ENCODE results near the gene FSIP1. TPM values are rescaled to one million over a fixed set of nuclear protein-coding genes. Genes with fewer than 3 reads are reported as not detected.

FSIP1 gene
- total and polyA plus RNA-seq, 7 donors = 0.04 to 2.4 (median 0.63) TPM; not detected in 1

DNA sequence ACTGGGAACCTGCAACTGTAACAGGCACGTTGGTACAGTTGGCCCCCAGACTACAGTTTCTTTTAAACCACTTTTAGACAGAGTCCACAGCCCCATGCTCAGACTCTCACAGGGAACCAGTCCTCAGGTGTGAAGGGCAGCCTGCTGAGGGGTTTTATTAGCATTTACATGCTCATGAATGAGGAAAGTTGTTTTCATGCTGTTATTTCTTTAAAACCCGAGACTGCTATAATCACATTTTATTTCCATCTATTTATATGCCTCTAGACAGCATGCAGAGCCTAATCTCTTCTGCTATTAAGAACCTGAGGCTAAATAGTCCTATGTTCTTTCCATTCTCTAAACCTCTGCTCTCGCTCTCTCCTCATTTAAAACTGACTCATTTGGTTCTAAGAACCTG is 26.3 kb upstream of the FSIP1 start:
- H3K4me3 ChIP-seq = no peak overlapping the region
- no peak overlapping the region for H3K27ac ChIP-seq
- WGBS, 3 donors = 53 to 54% (median 53%) methylated on average over 3 of the region's 3 CpGs
- TF ChIP-seq, protein P1, sequence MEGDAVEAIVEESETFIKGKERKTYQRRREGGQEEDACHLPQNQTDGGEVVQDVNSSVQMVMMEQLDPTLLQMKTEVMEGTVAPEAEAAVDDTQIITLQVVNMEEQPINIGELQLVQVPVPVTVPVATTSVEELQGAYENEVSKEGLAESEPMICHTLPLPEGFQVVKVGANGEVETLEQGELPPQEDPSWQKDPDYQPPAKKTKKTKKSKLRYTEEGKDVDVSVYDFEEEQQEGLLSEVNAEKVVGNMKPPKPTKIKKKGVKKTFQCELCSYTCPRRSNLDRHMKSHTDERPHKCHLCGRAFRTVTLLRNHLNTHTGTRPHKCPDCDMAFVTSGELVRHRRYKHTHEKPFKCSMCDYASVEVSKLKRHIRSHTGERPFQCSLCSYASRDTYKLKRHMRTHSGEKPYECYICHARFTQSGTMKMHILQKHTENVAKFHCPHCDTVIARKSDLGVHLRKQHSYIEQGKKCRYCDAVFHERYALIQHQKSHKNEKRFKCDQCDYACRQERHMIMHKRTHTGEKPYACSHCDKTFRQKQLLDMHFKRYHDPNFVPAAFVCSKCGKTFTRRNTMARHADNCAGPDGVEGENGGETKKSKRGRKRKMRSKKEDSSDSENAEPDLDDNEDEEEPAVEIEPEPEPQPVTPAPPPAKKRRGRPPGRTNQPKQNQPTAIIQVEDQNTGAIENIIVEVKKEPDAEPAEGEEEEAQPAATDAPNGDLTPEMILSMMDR (IDR thresholded peaks at IDR 0.05) = no peak
- no peaks in the 10 kb centered on the region for H3K27me3 ChIP-seq (ENCODE audit: insufficient read depth in 3 of 3, low read length in 2 of 3)
- H3K4me1 ChIP-seq = no peaks in the 10 kb centered on the region
- ATAC-seq = no peak
- no peaks in the 10 kb centered on the region for H3K36me3 ChIP-seq (ENCODE audit: insufficient read depth in 1 of 2, low read depth in 1 of 2)
- no peaks in the 10 kb centered on the region for H3K9me3 ChIP-seq
- intact Hi-C loops (cut with DNase I) = no loop called here
- DNase-seq = no peak

DNA sequence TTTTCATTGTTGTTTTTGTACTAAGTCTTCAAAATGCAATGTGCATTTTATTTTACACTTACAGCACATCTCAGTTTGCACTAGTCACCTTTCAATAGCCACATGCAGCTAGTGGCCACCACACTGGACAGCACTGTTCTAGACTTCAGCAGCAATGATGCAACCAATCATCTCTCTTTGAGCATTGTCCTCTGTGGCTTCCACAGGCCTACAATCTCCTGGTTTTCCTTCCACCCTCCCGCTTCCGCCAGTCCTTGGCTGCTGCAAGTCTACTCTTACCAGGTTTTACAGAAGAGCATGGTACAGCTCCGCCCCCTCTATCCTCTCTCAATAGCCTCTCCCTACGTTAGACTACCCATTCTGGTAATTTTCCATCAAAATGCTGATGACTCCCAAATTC is 25.1 kb upstream of the FSIP1 start:
- DNase-seq (no peak), ATAC-seq (no peak)
- no peak overlapping the region for H3K27ac ChIP-seq
- 80 to 85% (median 80%) methylated on average over 4 of the region's 4 CpGs for WGBS, 3 donors
- no peaks in the 10 kb centered on the region for H3K36me3 ChIP-seq (ENCODE audit: insufficient read depth in 1 of 2, low read depth in 1 of 2)
- no peaks in the 10 kb centered on the region for H3K9me3 ChIP-seq
- H3K27me3 ChIP-seq (ENCODE audit: insufficient read depth in 3 of 3, low read length in 2 of 3) = no peaks in the 10 kb centered on the region
- H3K4me3 ChIP-seq = no peak overlapping the region
- TF ChIP-seq, protein P1 (IDR thresholded peaks at IDR 0.05) = no peak
- no peaks in the 10 kb centered on the region for H3K4me1 ChIP-seq
- intact Hi-C loops (cut with DNase I) = no loop called here

DNA sequence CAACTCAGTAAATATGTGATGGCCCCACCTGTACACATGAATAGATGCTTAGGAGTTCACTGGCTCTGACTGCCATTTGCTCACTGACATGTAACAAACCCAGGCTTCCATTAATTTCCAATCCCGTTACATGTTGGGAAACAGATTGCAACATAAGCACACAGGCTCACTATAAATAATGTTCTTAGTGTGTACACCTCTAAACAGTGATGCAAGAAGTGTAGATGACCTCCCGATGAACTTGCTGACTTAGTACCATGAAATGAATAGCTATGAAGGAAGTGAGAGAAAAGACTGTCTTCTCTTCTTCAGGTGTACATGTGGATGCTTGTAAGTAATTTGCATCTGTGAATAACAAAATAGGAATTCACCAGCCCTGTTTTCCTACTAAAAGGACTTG is 21.4 kb upstream of the FSIP1 start:
- Histone ChIP-seq H3K27me3 (ENCODE audit: insufficient read depth in 3 of 3, low read length in 2 of 3) (no peaks in the 10 kb centered on the region), H3K9me3 (no peaks in the 10 kb centered on the region), H3K27ac (no peak overlapping the region), H3K4me1 (no peaks in the 10 kb centered on the region), H3K36me3 (ENCODE audit: insufficient read depth in 1 of 2, low read depth in 1 of 2) (no peaks in the 10 kb centered on the region), H3K4me3 (no peak overlapping the region)
- ATAC-seq = peak in 2 of 4 donors; percentile 68 to 73
- 63 to 71% (median 65%) methylated on average over 2 of the region's 2 CpGs for WGBS, 3 donors
- intact Hi-C loops (cut with DNase I) = no loop called here
- TF ChIP-seq, protein P1 (IDR thresholded peaks at IDR 0.05) = no peak
- DNase-seq = no peak

DNA sequence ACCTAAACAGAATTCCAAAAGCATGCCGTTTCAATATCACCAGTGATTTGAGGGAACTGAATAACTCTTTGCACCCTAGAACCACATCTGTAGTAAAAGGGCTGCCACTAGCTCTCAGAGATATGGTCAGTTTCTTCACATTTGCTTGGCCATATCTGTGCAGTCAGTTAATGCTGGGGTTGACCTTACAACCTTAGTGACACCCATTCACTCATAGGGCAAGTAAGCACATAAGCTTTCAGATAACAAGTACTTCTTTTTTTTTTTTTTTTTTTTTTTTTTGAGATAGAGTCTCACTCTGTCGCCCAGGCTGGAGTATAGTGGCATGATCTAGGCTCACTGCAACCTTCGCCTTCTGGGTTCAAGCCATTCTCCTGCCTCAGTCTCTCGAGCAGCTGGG is 20.4 kb upstream of the FSIP1 start:
- TF ChIP-seq, protein P1 (IDR thresholded peaks at IDR 0.05) = no peak
- 82 to 93% (median 90%) methylated on average over 4 of the region's 4 CpGs for whole genome bisulfite sequencing, 3 donors
- no peaks in the 10 kb centered on the region for H3K27me3 ChIP-seq (ENCODE audit: insufficient read depth in 3 of 3, low read length in 2 of 3)
- no peaks in the 10 kb centered on the region for H3K4me1 ChIP-seq
- H3K36me3 ChIP-seq (ENCODE audit: insufficient read depth in 1 of 2, low read depth in 1 of 2) = no peaks in the 10 kb centered on the region
- H3K4me3 ChIP-seq = no peak overlapping the region
- H3K27ac ChIP-seq = no peak overlapping the region
- H3K9me3 ChIP-seq = no peaks in the 10 kb centered on the region
- ATAC-seq = no peak
- DNase-seq = no peak
- intact Hi-C loops (cut with DNase I) = no loop called here

DNA sequence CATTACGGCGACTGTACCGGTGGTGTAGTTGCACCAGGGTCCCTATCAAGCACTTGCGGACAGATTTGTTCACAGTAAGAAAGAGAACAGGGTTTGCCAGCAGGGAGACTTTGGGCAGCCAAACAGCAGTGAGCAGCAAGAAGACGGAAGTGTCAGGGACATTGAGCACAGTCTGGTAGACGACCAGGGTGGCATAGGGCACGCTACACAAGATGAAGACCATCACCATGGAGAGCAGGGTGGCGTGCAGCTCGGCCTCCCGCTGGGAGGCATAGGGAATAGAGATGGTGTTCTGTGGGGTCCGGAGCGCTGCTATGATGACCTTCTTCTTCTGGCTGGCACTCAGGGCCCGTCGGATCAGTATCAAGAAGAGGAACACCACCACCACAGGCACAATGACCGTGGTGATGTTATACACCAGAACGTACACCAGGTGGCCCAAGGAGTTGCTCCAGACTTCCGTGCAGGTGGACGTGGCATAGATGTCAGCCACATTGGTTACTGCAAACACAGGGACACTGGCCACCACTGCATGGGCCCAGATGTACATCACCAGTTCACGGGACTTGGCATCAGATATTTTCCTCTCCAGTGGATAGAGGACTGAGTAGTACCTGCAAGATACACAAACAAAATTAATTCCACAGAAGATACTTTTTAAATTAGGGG is 19.1 kb upstream of the FSIP1 start:
- WGBS, 3 donors = 82 to 87% (median 86%) methylated on average over 17 to 19 of the region's 19 CpGs
- DNase-seq (no peak), ATAC-seq (no peak)
- intact Hi-C loops (cut with DNase I) = no loop called here
- H3K27me3 ChIP-seq (ENCODE audit: insufficient read depth in 3 of 3, low read length in 2 of 3) = no peaks in the 10 kb centered on the region
- H3K4me3 ChIP-seq = no peak overlapping the region
- TF ChIP-seq, protein P1 (IDR thresholded peaks at IDR 0.05) = peak; percentile 17
- H3K36me3 ChIP-seq (ENCODE audit: insufficient read depth in 1 of 2, low read depth in 1 of 2) = no peaks in the 10 kb centered on the region
- no peaks in the 10 kb centered on the region for H3K4me1 ChIP-seq
- no peak overlapping the region for H3K27ac ChIP-seq
- H3K9me3 ChIP-seq = no peaks in the 10 kb centered on the region

Measured in psoas muscle (tissue), 8 donors.